ENCODE measurements around the gene PLAU.
"Not testable (repeated sequence)": the region's sequence is repeated elsewhere in the genome, so short reads cannot be mapped to it uniquely, and the experiment has no call there.

Gene PLAU

GRCh38 chr10:73915206-73915851, 4.4 kb downstream of the PLAU start:
- TF ChIP-seq CTCF (IDR thresholded peaks at IDR 0.05; ENCODE audit: insufficient read depth, low read depth, low read length, missing control alignments) = no peak
- DNase-seq (ENCODE audit: low read depth) = peak; percentile 64
- no peak overlapping the region for H3K4me3 ChIP-seq (ENCODE audit: low read length)

GRCh38 chr10:73916761-73917470, 6.0 kb downstream of the PLAU start:
- no peak for TF ChIP-seq CTCF (IDR thresholded peaks at IDR 0.05; ENCODE audit: insufficient read depth, low read depth, low read length, missing control alignments)
- H3K4me3 ChIP-seq (ENCODE audit: low read length) = no peak overlapping the region
- peak; percentile 46 for DNase-seq (ENCODE audit: low read depth)

- peak; percentile 59 for DNase-seq (ENCODE audit: low read depth)
- H3K4me3 ChIP-seq (ENCODE audit: low read length) = no peak overlapping the region
- TF ChIP-seq CTCF (IDR thresholded peaks at IDR 0.05; ENCODE audit: insufficient read depth, low read depth, low read length, missing control alignments) = no peak
Measured at GRCh38 chr10:73917566-73918305, 6.8 kb downstream of the PLAU start.

GRCh38 chr10:73919481-73919880, 8.5 kb downstream of the PLAU start:
- peak; percentile 45 for DNase-seq (ENCODE audit: low read depth)
- not testable (repeated sequence) for H3K4me3 ChIP-seq (ENCODE audit: low read length)

GRCh38 chr10:73920089-73920488, 9.2 kb downstream of the PLAU start:
- peak; percentile 34 for TF ChIP-seq CTCF (IDR thresholded peaks at IDR 0.05; ENCODE audit: insufficient read depth, low read depth, low read length, missing control alignments)
- DNase-seq (ENCODE audit: low read depth) = peak; percentile 97
- no peak overlapping the region for H3K4me3 ChIP-seq (ENCODE audit: low read length)

- H3K4me3 ChIP-seq (ENCODE audit: low read length) = no peak overlapping the region
- no peak for DNase-seq (ENCODE audit: low read depth)
Measured at GRCh38 chr10:73922007-73922863, 11.3 kb downstream of the PLAU start.

More at GRCh38 chr10:73922007-73922863, 11.3 kb downstream of the PLAU start:
- TF ChIP-seq CTCF (IDR thresholded peaks at IDR 0.05; ENCODE audit: insufficient read depth, low read depth, low read length, missing control alignments) = no peak

All from epithelial cell of esophagus (primary cell).